ENCODE results near the gene YY1AP1.
"Not testable (repeated sequence)": the region's sequence is repeated elsewhere in the genome, so short reads cannot be mapped to it uniquely, and the experiment has no call there.

DNA sequence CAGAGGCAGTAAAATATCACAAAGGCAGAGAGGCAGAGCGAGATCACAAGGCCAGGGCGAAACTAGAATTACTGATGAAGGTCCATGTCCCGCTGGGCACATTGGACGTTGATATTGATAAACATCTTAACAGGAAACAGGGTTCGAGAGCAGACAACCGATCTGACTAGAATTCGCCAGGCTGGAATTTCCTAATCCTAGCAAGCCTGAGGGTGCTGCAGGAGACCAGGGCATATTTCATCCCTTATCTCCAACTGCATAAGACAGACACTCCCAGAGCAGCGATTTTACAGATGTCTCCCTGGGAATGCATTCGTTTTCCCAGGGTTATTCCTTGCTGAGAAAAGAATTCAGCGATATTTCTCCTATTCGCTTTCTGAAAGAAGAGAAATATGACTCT is 9.0 kb upstream of the YY1AP1 start:
- not testable (repeated sequence) for TF ChIP-seq POLR2AphosphoS5, TAF1, POLR2A (IDR thresholded peaks at IDR 0.05; ENCODE audit: low read depth, low read length)

All from GM12891 (cell line).